ENCODE results near the gene OIT3. TPM values are rescaled to one million over a fixed set of nuclear protein-coding genes. Genes with fewer than 3 reads are reported as not detected.
"Not testable (repeated sequence)": the region's sequence is repeated elsewhere in the genome, so short reads cannot be mapped to it uniquely, and the experiment has no call there.

The OIT3 gene
- total RNA-seq, 6 experiments from 2014 or later, result not detected

DNA sequence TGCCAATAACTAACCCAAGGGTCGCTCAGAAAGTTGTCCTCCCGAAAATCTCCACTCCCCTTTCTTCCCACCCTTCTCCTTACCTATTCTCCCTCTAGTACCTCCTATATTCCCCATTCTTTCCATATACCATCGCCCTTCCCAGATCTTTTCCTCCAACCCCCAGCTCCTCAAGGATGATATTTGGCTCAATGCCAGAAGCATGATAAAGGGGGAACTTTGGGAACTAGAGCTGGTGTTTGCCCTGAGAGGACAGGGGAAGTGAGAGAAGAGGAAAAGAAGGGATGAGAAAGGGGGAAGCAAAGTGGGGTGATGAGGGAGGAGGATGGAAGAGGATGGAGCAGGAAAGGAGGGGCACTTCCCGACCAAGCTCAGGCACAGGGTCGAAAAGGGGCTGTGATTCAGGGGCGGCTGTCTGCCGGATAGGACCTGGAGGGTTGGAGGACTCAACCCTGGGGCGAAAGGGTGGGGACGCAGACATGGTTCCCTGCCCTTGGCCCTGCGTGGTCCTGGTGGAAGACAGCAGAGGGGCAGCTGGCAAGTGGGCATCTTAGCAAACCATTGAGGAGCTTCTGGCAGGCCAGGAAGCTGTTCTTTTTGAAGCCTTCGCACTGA, 1.8 kb downstream of the OIT3 start:
- DNase-seq, result no peak
- H3K27ac Mint-ChIP-seq, result no peak overlapping the region
- H3K4me1 Mint-ChIP-seq (ENCODE audit: low read depth), result no peaks in the 10 kb centered on the region
- no peak overlapping the region for H3K4me3 Mint-ChIP-seq
- TF ChIP-seq, protein P1, sequence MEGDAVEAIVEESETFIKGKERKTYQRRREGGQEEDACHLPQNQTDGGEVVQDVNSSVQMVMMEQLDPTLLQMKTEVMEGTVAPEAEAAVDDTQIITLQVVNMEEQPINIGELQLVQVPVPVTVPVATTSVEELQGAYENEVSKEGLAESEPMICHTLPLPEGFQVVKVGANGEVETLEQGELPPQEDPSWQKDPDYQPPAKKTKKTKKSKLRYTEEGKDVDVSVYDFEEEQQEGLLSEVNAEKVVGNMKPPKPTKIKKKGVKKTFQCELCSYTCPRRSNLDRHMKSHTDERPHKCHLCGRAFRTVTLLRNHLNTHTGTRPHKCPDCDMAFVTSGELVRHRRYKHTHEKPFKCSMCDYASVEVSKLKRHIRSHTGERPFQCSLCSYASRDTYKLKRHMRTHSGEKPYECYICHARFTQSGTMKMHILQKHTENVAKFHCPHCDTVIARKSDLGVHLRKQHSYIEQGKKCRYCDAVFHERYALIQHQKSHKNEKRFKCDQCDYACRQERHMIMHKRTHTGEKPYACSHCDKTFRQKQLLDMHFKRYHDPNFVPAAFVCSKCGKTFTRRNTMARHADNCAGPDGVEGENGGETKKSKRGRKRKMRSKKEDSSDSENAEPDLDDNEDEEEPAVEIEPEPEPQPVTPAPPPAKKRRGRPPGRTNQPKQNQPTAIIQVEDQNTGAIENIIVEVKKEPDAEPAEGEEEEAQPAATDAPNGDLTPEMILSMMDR (IDR thresholded peaks at IDR 0.05), result no peak
- no peaks in the 10 kb centered on the region for H3K9me3 Mint-ChIP-seq
- no peaks in the 10 kb centered on the region for H3K36me3 Mint-ChIP-seq (ENCODE audit: low read depth)
- H3K27me3 Mint-ChIP-seq (ENCODE audit: insufficient read depth), result peaks cover 3% of the 10 kb centered on the region

DNA sequence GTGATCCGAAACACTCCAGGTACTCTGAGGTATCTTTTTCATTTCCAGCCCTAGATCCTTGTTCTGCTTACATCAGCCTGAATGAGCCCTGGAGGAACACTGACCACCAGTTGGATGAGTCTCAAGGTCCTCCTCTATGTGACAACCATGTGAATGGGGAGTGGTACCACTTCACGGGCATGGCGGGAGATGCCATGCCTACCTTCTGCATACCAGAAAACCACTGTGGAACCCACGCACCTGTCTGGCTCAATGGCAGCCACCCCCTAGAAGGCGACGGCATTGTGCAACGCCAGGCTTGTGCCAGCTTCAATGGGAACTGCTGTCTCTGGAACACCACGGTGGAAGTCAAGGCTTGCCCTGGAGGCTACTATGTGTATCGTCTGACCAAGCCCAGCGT, 5.1 kb downstream of the OIT3 start:
- H3K4me1 Mint-ChIP-seq (ENCODE audit: low read depth), result no peaks in the 10 kb centered on the region

DNA sequence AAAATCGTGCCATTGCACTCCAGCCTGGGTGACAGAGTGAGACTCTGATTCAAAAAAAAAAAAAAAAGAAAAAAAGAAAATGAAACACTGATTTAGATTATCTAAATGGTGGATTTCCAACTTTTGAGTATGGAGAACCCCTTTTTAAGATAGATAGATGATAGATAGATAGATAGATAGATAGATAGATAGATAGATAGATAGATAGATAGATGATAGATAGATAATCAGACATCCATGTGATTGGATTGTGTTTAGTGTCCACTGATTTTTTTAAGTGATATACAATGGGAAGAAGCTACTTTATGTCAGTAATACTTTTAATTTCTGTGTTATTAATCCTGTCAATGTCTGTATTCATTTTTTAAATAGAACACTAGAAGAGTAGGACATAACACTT, 6.0 kb downstream of the OIT3 start:
- no peak overlapping the region for H3K27ac Mint-ChIP-seq
- H3K9me3 Mint-ChIP-seq, result no peaks in the 10 kb centered on the region
- no peaks in the 10 kb centered on the region for H3K36me3 Mint-ChIP-seq (ENCODE audit: low read depth)
- TF ChIP-seq, protein P1 (IDR thresholded peaks at IDR 0.05), result no peak
- H3K4me1 Mint-ChIP-seq (ENCODE audit: low read depth), result no peaks in the 10 kb centered on the region
- no peak for DNase-seq
- H3K27me3 Mint-ChIP-seq (ENCODE audit: insufficient read depth), result peaks cover 3% of the 10 kb centered on the region
- H3K4me3 Mint-ChIP-seq, result no peak overlapping the region

More for the DNA sequence above, 5.1 kb downstream of the OIT3 start:
- Mint-ChIP-seq H3K27me3 (ENCODE audit: insufficient read depth) (peaks cover 3% of the 10 kb centered on the region), H3K36me3 (ENCODE audit: low read depth) (no peaks in the 10 kb centered on the region), H3K9me3 (no peaks in the 10 kb centered on the region), H3K27ac (no peak overlapping the region), H3K4me3 (no peak overlapping the region)
- TF ChIP-seq, protein P1 (IDR thresholded peaks at IDR 0.05), result no peak
- DNase-seq, result no peak

DNA sequence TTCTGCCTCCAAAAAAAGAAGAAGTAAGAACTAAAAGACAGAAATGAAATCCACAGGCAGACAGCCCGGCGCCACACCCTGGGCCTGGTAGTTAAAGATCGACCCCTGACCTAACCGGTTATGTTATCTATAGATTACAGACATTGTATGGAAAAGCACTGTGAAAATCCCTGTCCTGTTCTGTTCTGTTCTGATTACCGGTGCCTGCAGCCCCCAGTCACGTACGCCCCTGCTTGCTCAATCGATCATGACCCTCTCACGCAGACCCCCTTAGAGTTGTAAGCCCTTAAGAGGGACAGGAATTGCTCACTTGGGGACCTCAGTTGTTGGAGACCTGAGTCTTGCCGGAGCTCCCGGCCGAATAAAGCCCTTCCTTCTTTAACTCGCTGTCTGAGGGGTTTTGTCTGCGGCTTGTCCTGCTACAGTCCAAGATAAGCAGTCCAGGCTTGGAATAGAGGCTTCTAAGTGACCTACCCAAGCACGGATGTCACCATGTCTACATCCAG, 10.5 kb downstream of the OIT3 start:
- not testable (repeated sequence) for DNase-seq; H3K4me1 Mint-ChIP-seq (ENCODE audit: low read depth); H3K9me3 Mint-ChIP-seq; H3K36me3 Mint-ChIP-seq (ENCODE audit: low read depth); H3K4me3 Mint-ChIP-seq; H3K27ac Mint-ChIP-seq; H3K27me3 Mint-ChIP-seq (ENCODE audit: insufficient read depth)

DNA sequence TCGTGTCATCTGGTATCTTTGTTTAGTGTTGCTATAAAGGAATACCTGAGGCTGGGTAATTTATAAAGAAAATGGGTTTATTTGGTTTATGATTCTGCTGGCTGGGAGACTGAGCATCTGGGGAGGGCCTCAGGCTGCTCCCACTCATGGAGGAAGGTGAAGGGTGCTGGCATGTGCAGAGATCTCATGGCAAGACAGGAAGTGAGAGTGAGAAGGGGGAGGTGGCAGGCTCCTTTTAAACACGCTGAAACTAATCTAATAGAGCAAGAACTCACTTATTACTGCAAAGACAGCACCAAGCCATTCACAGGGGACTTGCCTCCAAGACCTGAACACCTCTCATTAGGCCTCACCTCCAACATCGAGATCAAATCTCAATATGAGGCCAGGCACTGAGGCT, 11.3 kb downstream of the OIT3 start:
- TF ChIP-seq, protein P1 (IDR thresholded peaks at IDR 0.05), result no peak
- Mint-ChIP-seq H3K36me3 (ENCODE audit: low read depth) (no peaks in the 10 kb centered on the region), H3K27ac (no peak overlapping the region), H3K9me3 (no peaks in the 10 kb centered on the region), H3K4me1 (ENCODE audit: low read depth) (peaks cover 6% of the 10 kb centered on the region; the same call in 1 of the 2 replicates), H3K27me3 (ENCODE audit: insufficient read depth) (peaks cover 3% of the 10 kb centered on the region; the same call in 1 of the 2 replicates), H3K4me3 (no peak overlapping the region)
- no peak for DNase-seq

DNA sequence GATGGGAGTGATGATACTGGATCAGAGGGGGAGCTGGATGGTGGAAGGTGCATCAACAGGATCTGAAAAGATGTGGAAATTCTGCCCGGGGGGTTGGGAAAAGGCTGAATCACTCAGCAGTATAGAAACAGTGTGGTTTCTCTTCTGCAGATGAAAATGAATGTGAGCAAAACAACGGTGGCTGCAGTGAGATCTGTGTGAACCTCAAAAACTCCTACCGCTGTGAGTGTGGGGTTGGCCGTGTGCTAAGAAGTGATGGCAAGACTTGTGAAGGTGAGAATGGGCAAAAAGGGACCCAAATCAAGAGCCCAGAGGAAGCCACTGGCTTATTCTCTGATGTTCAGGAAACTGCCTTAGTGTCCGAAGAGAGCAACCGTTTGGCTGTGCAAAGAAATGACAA, 12.9 kb downstream of the OIT3 start:
- DNase-seq, result no peak
- Mint-ChIP-seq H3K9me3 (no peaks in the 10 kb centered on the region), H3K4me3 (no peak overlapping the region), H3K27me3 (ENCODE audit: insufficient read depth) (peaks cover 3% of the 10 kb centered on the region; the same call in 1 of the 2 replicates), H3K4me1 (ENCODE audit: low read depth) (peaks cover 6% of the 10 kb centered on the region; the same call in 1 of the 2 replicates), H3K27ac (no peak overlapping the region), H3K36me3 (ENCODE audit: low read depth) (no peaks in the 10 kb centered on the region)
- TF ChIP-seq, protein P1 (IDR thresholded peaks at IDR 0.05), result no peak
